ENCODE results near the gene GEMIN5. TPM values are rescaled to one million over a fixed set of nuclear protein-coding genes. Genes with fewer than 3 reads are reported as not detected.

Gene GEMIN5
- total RNA-seq, 1 donor from 2014 or later: 14.8 TPM

GRCh38 chr5:154972476-154973080 lies 34.6 kb upstream of the GEMIN5 start:
- Histone ChIP-seq H3K36me3 (ENCODE audit: insufficient read depth, low read length) (peaks cover 6% of the 10 kb centered on the region), H3K4me1 (ENCODE audit: insufficient read depth, low read length) (no peaks in the 10 kb centered on the region), H3K9ac (ENCODE audit: low read length) (no peak overlapping the region), H3K79me2 (ENCODE audit: insufficient read depth, low read length) (no peaks in the 10 kb centered on the region), H3K27me3 (ENCODE audit: insufficient read depth, low read length) (no peaks in the 10 kb centered on the region), H3K9me3 (ENCODE audit: insufficient read depth, low read depth, low read length) (no peaks in the 10 kb centered on the region), H3K27ac (ENCODE audit: low read depth, low read length) (no peak overlapping the region), H3K4me3 (ENCODE audit: insufficient read depth, low read depth, low read length) (no peak overlapping the region), H2AFZ (ENCODE audit: low read depth, low read length) (no peak overlapping the region), H3K4me2 (ENCODE audit: low read length) (no peak overlapping the region), H4K20me1 (ENCODE audit: insufficient read depth, low read length) (peaks cover 13% of the 10 kb centered on the region)
- FAIRE-seq (no peak), DNase-seq (ENCODE audit: low read depth) (peak; percentile 18)
- Mint-ChIP-seq H3K27ac (ENCODE audit: unreplicated experiment) (peak overlapping the region; percentile 26), H3K9me3 (ENCODE audit: unreplicated experiment) (no peaks in the 10 kb centered on the region), H3K36me3 (ENCODE audit: low read depth, unreplicated experiment) (peaks cover 6% of the 10 kb centered on the region), H3K4me3 (ENCODE audit: unreplicated experiment) (peak overlapping the region; percentile 40), H3K27me3 (ENCODE audit: low read depth, unreplicated experiment) (no peaks in the 10 kb centered on the region), H3K4me1 (ENCODE audit: low read depth, unreplicated experiment) (peaks cover 15% of the 10 kb centered on the region)
- peak; percentile 63 for TF ChIP-seq CTCF (IDR thresholded peaks at IDR 0.05; ENCODE audit: insufficient read depth, low read depth, low read length)
- no peak for TF ChIP-seq EZH2 (IDR thresholded peaks at IDR 0.05; ENCODE audit: insufficient read depth, low read length)

- DNase-seq (ENCODE audit: low read depth) (peak; percentile 78), FAIRE-seq (no peak)
- H3K4me3 Mint-ChIP-seq (ENCODE audit: unreplicated experiment): no peak overlapping the region
- no peak overlapping the region for H3K4me2 ChIP-seq (ENCODE audit: low read length)
- H3K27me3 Mint-ChIP-seq (ENCODE audit: low read depth, unreplicated experiment): no peaks in the 10 kb centered on the region
- no peaks in the 10 kb centered on the region for H3K9me3 Mint-ChIP-seq (ENCODE audit: unreplicated experiment)
- H3K9me3 ChIP-seq (ENCODE audit: insufficient read depth, low read depth, low read length): no peaks in the 10 kb centered on the region
- TF ChIP-seq EZH2 (IDR thresholded peaks at IDR 0.05; ENCODE audit: insufficient read depth, low read length): no peak
- no peak for TF ChIP-seq CTCF (IDR thresholded peaks at IDR 0.05; ENCODE audit: insufficient read depth, low read depth, low read length)
- H3K4me1 Mint-ChIP-seq (ENCODE audit: low read depth, unreplicated experiment): peaks cover 15% of the 10 kb centered on the region
- H2AFZ ChIP-seq (ENCODE audit: low read depth, low read length): no peak overlapping the region
- no peaks in the 10 kb centered on the region for H3K4me1 ChIP-seq (ENCODE audit: insufficient read depth, low read length)
- no peak overlapping the region for H3K27ac ChIP-seq (ENCODE audit: low read depth, low read length)
- no peaks in the 10 kb centered on the region for H3K27me3 ChIP-seq (ENCODE audit: insufficient read depth, low read length)
- peaks cover 8% of the 10 kb centered on the region for H3K36me3 ChIP-seq (ENCODE audit: insufficient read depth, low read length)
- peaks cover 6% of the 10 kb centered on the region for H3K36me3 Mint-ChIP-seq (ENCODE audit: low read depth, unreplicated experiment)
- peaks cover 13% of the 10 kb centered on the region for H4K20me1 ChIP-seq (ENCODE audit: insufficient read depth, low read length)
- no peak overlapping the region for H3K9ac ChIP-seq (ENCODE audit: low read length)
- peak overlapping the region; percentile 45 for H3K27ac Mint-ChIP-seq (ENCODE audit: unreplicated experiment)
- H3K4me3 ChIP-seq (ENCODE audit: insufficient read depth, low read depth, low read length): no peak overlapping the region
- H3K79me2 ChIP-seq (ENCODE audit: insufficient read depth, low read length): no peaks in the 10 kb centered on the region
Observed at GRCh38 chr5:154971501-154971900, 33.5 kb upstream of the GEMIN5 start.

GRCh38 chr5:154970759-154971158 lies 32.7 kb upstream of the GEMIN5 start:
- peak; percentile 37 for DNase-seq (ENCODE audit: low read depth)
- Mint-ChIP-seq H3K4me3 (ENCODE audit: unreplicated experiment) (no peak overlapping the region), H3K27me3 (ENCODE audit: low read depth, unreplicated experiment) (no peaks in the 10 kb centered on the region), H3K36me3 (ENCODE audit: low read depth, unreplicated experiment) (peaks cover 4% of the 10 kb centered on the region), H3K27ac (ENCODE audit: unreplicated experiment) (peak overlapping the region; percentile 70), H3K9me3 (ENCODE audit: unreplicated experiment) (no peaks in the 10 kb centered on the region), H3K4me1 (ENCODE audit: low read depth, unreplicated experiment) (peaks cover 17% of the 10 kb centered on the region)
- no peak overlapping the region for H2AFZ ChIP-seq (ENCODE audit: low read depth, low read length)
- TF ChIP-seq CTCF (IDR thresholded peaks at IDR 0.05; ENCODE audit: insufficient read depth, low read depth, low read length) (no peak), EZH2 (IDR thresholded peaks at IDR 0.05; ENCODE audit: insufficient read depth, low read length) (no peak)
- H3K9me3 ChIP-seq (ENCODE audit: insufficient read depth, low read depth, low read length): no peaks in the 10 kb centered on the region
- H3K4me3 ChIP-seq (ENCODE audit: insufficient read depth, low read depth, low read length): no peak overlapping the region
- FAIRE-seq: no peak
- H3K36me3 ChIP-seq (ENCODE audit: insufficient read depth, low read length): peaks cover 8% of the 10 kb centered on the region
- H4K20me1 ChIP-seq (ENCODE audit: insufficient read depth, low read length): peaks cover 16% of the 10 kb centered on the region
- H3K27ac ChIP-seq (ENCODE audit: low read depth, low read length): no peak overlapping the region
- no peak overlapping the region for H3K9ac ChIP-seq (ENCODE audit: low read length)
- no peaks in the 10 kb centered on the region for H3K27me3 ChIP-seq (ENCODE audit: insufficient read depth, low read length)
- no peaks in the 10 kb centered on the region for H3K4me1 ChIP-seq (ENCODE audit: insufficient read depth, low read length)
- no peaks in the 10 kb centered on the region for H3K79me2 ChIP-seq (ENCODE audit: insufficient read depth, low read length)
- no peak overlapping the region for H3K4me2 ChIP-seq (ENCODE audit: low read length)

All from astrocyte (in vitro differentiated cells and primary cell).